ENCODE measurements around the gene CARD11.

GRCh38 chr7:2984091-2984490 lies 59.6 kb downstream of the CARD11 start:
- no peak for TF ChIP-seq CTCF (IDR thresholded peaks at IDR 0.05)
- no peak for TF ChIP-seq POLR2A (IDR thresholded peaks at IDR 0.05)

Data from testis (tissue), 2 donors.